ENCODE results near the gene CENPM.

- peak; percentile 68 to 97 (median 92) for TF ChIP-seq CTCF (IDR thresholded peaks at IDR 0.05)
- no peak for TF ChIP-seq POLR2A (IDR thresholded peaks at IDR 0.05)
- TF ChIP-seq POLR2AphosphoS5 (IDR thresholded peaks at IDR 0.05), result peak; percentile 45
Observed at GRCh38 chr22:41940832-41941765, 5.9 kb downstream of the CENPM start.

All from prostate gland (tissue), 2 donors.